NCI-H1105 treated with DMSO at 0.1 percent for 48 hours (cell line): ENCODE measurements around the gene RPL28.
"Not testable (repeated sequence)": the region's sequence is repeated elsewhere in the genome, so short reads cannot be mapped to it uniquely, and the experiment has no call there.

Source experiments
- DNase-seq: peaks from one replicate; lab custom pipeline; 2025; lab: John Stamatoyannopoulos, UW

The RPL28 gene

DNA sequence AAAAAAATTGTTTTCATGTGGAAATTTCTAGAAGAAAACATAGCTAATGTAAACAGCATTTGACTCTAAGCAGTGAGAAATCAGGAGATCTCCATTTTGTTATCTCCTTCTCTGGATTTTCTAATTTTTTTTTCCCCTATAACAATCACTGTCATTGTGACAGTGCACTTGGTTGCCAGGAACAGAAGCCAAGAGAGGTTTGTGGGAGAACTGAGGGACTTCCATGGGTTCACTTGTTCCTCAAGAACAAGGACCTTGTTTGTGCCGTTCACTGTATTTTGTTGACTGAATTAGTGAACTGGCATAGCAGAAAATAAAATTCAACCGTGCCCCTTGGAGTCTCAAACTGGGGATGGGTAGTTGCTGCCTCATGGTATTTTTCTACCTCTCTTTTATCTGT is 40.3 kb downstream of the RPL28 start:
- no peak for DNase-seq

- DNase-seq = no peak
Observed at GRCh38 chr19:55431183-55431582, 45.5 kb downstream of the RPL28 start.

GRCh38 chr19:55432241-55432959 is 46.7 kb downstream of the RPL28 start:
- DNase-seq = no peak

- no peak for DNase-seq
Observed at GRCh38 chr19:55433292-55433691, 47.6 kb downstream of the RPL28 start.

- no peak for DNase-seq
Observed at GRCh38 chr19:55434356-55434919, 48.7 kb downstream of the RPL28 start.

GRCh38 chr19:55435020-55435419 is 49.3 kb downstream of the RPL28 start:
- DNase-seq = no peak

DNA sequence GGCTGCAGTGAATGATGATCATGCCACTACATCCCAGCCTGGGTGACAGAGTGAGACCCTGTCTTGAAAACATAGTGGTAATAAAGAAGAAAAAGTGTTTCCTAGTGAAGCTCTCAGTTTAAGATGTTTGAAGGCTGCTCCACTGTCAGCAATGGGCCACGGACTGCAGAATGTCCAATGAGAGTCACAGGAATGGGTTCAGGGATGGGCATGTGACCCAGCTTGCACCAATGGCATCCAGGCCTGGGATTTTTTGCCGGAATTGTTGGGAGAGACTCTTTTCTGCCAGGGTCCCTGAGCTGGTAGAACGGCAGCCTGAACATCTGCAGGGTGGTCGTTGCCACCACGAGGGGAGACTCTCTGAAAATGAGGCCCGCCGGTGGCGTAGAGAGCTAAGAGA is 51.1 kb downstream of the RPL28 start:
- DNase-seq = no peak

- no peak for DNase-seq
Observed at GRCh38 chr19:55437410-55437809, 51.7 kb downstream of the RPL28 start.

GRCh38 chr19:55439052-55439451 is 53.3 kb downstream of the RPL28 start:
- no peak for DNase-seq

DNA sequence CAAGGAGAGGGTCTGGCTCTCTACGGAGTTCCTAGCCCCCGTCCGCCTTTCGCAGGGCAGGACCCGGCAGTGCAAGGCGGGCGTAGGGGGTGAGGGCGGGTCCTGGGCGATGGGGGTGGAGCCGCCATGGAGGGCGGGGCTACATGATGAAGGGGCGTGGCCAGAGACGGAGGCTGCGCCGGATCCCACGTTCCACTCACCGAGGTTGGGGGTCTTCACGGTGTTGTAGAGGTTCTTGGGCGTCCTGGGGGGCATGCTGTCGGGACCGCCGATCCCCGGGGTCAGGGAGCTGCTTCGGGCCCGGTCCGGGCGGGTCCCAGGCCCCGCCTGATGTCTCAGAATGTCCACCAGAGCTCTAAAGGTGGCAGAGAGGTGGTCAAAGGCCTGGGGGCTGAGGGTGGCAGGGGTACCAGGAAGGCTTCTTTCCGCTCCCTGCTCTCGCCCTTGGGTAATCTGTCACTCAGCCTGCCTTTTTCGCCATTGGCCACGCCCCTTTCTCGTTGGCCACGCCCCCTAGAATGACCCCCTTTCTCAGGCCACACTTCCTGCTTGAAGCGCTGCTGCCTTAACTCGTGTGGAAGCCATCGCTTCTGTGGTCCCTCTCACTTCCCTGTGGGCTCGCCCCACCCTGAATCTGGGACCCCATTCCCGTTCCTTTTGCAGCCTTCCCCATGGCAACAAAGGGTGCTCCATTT is 54.8 kb downstream of the RPL28 start:
- no peak for DNase-seq

GRCh38 chr19:55441319-55441691 is 55.6 kb downstream of the RPL28 start:
- DNase-seq = no peak

- peak; percentile 53 for DNase-seq
Observed at GRCh38 chr19:55441692-55442321, 56.1 kb downstream of the RPL28 start.

GRCh38 chr19:55442372-55442961 is 56.7 kb downstream of the RPL28 start:
- DNase-seq = peak; percentile 59

- peak; percentile 35 for DNase-seq
Observed at GRCh38 chr19:55443045-55443823, 57.5 kb downstream of the RPL28 start, which contains the start of gene SHISA7. TSS of gene SHISA7 (minus strand) at chr19:55443300. CDS start at chr19:55442863, 437 bp downstream.

GRCh38 chr19:55443824-55444480 is 58.2 kb downstream of the RPL28 start:
- DNase-seq = no peak

GRCh38 chr19:55444646-55445045 is 58.9 kb downstream of the RPL28 start:
- no peak for DNase-seq

DNA sequence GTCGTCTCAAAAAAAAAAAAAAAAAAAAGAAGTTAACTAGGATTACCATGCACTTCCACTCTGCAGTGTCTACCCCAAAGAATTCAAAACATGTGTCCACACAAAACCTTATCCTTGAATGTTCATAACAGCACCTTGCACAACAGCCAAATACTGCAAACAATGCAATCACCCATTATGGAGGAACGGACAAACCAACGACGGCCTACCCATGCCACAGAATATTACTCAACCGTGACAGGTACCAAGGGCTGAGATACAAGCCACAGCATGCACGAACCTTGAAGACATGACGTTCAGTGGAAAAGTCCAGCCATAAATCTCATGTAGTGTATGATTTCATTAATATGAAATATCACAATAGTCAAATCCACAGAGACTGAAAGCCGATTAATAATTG is 60.3 kb downstream of the RPL28 start:
- peak; percentile 38 for DNase-seq

DNA sequence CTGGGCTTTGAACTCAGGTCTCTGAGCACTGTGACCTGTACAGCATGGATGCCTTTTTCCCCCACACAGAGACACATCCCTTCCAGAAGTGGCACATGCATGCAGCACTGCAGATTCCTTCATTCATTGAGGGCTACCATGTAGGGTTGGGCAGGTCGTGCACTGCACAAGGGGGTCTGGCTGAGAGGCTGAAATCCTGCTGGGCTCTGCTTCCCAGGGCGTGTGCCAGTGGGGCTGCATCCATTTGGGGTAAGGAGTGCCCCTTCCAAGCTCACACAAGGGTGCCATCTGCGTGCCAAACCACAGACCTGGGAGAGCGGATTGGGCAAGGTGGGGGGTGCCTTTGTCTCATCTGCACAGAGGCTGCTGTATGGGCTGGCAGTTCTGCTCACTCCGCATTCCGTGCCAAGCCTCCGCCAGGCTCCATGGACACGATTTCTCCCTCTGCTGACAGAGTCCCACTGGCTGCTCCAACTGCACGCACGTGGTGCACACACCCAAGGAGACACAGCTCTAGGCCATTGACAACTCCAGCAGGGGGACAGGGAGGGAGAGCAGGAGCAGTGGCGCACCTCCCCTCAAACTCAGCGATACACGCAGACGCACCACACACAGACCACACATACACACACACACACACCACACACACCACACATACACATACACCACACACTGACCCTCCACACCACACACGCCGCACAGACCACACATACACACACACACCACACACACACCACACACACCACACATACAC is 61.9 kb downstream of the RPL28 start:
- DNase-seq = peak; percentile 42

DNA sequence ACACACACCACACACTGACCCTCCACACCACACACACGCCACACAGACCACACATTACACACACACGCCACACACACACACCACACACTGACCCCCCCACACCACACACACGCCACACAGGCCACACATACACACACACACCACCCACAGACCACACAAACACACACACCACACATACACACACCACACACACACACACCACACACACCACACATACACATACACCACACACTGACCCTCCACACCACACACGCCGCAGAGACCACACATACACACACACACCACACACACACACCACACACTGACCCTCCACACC is 62.4 kb downstream of the RPL28 start:
- DNase-seq = not testable (repeated sequence)

- DNase-seq = no peak
Observed at GRCh38 chr19:55449469-55449868, 63.7 kb downstream of the RPL28 start.
